NCI-H1930 (cell line): ENCODE results near the gene EEF1E1.

ENCODE experiments used
- DNase-seq, 2 experiments: peaks; one replicate each; lab custom pipeline; 2025; lab: John Stamatoyannopoulos, UW

EEF1E1 gene

GRCh38 chr6:8087870-8088754 lies 14.2 kb downstream of the EEF1E1 start:
- DNase-seq: no peak

- no peak for DNase-seq
Observed at GRCh38 chr6:8086755-8087306, 15.5 kb downstream of the EEF1E1 start.

- no peak for DNase-seq
Observed at GRCh38 chr6:8085053-8085511, 17.3 kb downstream of the EEF1E1 start.

- DNase-seq: no peak
Observed at GRCh38 chr6:8084586-8084985, 17.8 kb downstream of the EEF1E1 start.

GRCh38 chr6:8082954-8083858 lies 19.1 kb downstream of the EEF1E1 start:
- DNase-seq: no peak

GRCh38 chr6:8082572-8082953 lies 19.8 kb downstream of the EEF1E1 start:
- DNase-seq: no peak

- DNase-seq: no peak
Observed at GRCh38 chr6:8080362-8081151, 21.8 kb downstream of the EEF1E1 start.

- no peak for DNase-seq
Observed at GRCh38 chr6:8079126-8079525, 23.2 kb downstream of the EEF1E1 start.

- DNase-seq: no peak
Observed at GRCh38 chr6:8077991-8078390, 24.4 kb downstream of the EEF1E1 start.

GRCh38 chr6:8075704-8076103 lies 26.6 kb downstream of the EEF1E1 start:
- DNase-seq: no peak

GRCh38 chr6:8075185-8075584 lies 27.2 kb downstream of the EEF1E1 start:
- DNase-seq: no peak

- DNase-seq: no peak
Observed at GRCh38 chr6:8074213-8074612, 28.1 kb downstream of the EEF1E1 start.

GRCh38 chr6:8073758-8074157 lies 28.6 kb downstream of the EEF1E1 start:
- DNase-seq: no peak

- no peak for DNase-seq
Observed at GRCh38 chr6:8070718-8071117, 31.6 kb downstream of the EEF1E1 start.

- no peak for DNase-seq
Observed at GRCh38 chr6:8069631-8070284, 32.6 kb downstream of the EEF1E1 start.

- no peak for DNase-seq
Observed at GRCh38 chr6:8069151-8069550, 33.2 kb downstream of the EEF1E1 start.

GRCh38 chr6:8066108-8066507 lies 36.2 kb downstream of the EEF1E1 start:
- no peak for DNase-seq

- DNase-seq: no peak
Observed at GRCh38 chr6:8065519-8065911, 36.8 kb downstream of the EEF1E1 start.

- no peak for DNase-seq
Observed at GRCh38 chr6:8064638-8065518, 37.5 kb downstream of the EEF1E1 start.
